ENCODE data around the gene GPRASP1.
"Not testable (repeated sequence)": the region's sequence is repeated elsewhere in the genome, so short reads cannot be mapped to it uniquely, and the experiment has no call there.

GRCh38 chrX:102677479-102677878 is 26.2 kb downstream of the GPRASP1 start:
- not testable (repeated sequence) for TF ChIP-seq POLR2AphosphoS5 (IDR thresholded peaks at IDR 0.05; ENCODE audit: low read depth, low read length); CTCF (IDR thresholded peaks at IDR 0.05 in 2 of 3, conservative IDR thresholded peaks at IDR 0.05 in 1 of 3; ENCODE audit: borderline replicate concordance in 1 of 3, insufficient read depth in 1 of 3, low read depth in 2 of 3, low read length in 2 of 3); EZH2 (IDR thresholded peaks at IDR 0.05); POLR2A (IDR thresholded peaks at IDR 0.05; ENCODE audit: borderline replicate concordance, extremely low read depth, insufficient read depth, insufficient read length); MAX (IDR thresholded peaks at IDR 0.05); TCF7L2 (IDR thresholded peaks at IDR 0.05; ENCODE audit: borderline replicate concordance, extremely low read depth, insufficient read depth, insufficient read length); EZH2phosphoT487 (IDR thresholded peaks at IDR 0.05; ENCODE audit: borderline replicate concordance); REST (IDR thresholded peaks at IDR 0.05; ENCODE audit: low read depth); SIN3A (IDR thresholded peaks at IDR 0.05; ENCODE audit: low read depth); EGR1 (IDR thresholded peaks at IDR 0.05; ENCODE audit: low read depth); ELF1 (IDR thresholded peaks at IDR 0.05; ENCODE audit: borderline replicate concordance, low read depth)

Measured in HCT116 (cell line).